ENCODE measurements around the gene HSP90AB1.

DNA sequence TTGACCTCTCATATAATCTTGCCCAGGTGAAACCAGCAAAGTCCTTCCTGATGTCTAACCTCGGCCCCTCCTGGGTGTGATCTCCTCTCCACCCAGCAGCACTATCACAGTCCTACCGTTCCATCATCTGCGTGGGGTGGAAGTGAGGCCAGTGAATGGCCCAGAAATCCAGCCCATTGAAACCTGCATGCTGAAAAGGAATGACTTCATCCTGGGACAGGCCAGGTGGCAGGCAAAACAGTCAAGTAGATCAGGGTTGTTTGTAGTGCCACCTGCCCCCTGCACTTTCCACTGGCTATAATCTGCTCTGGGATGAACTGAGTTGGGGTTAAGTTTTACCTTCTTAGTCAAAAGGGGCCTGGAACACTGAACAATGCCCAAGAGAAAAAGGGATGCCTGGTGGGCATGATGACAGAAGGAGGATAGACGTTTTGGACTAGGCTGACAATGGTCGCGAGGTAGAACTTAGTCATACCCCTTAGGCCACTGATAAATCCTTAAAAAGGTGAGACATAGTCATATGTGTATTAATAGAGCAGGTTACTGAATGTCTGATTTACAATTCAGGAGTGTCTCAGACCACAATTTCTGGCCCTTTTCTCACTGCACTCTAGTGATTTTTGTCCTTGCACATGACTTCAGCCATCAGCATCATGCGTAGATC lies 8.1 kb upstream of the HSP90AB1 start:
- TF ChIP-seq, protein P1, sequence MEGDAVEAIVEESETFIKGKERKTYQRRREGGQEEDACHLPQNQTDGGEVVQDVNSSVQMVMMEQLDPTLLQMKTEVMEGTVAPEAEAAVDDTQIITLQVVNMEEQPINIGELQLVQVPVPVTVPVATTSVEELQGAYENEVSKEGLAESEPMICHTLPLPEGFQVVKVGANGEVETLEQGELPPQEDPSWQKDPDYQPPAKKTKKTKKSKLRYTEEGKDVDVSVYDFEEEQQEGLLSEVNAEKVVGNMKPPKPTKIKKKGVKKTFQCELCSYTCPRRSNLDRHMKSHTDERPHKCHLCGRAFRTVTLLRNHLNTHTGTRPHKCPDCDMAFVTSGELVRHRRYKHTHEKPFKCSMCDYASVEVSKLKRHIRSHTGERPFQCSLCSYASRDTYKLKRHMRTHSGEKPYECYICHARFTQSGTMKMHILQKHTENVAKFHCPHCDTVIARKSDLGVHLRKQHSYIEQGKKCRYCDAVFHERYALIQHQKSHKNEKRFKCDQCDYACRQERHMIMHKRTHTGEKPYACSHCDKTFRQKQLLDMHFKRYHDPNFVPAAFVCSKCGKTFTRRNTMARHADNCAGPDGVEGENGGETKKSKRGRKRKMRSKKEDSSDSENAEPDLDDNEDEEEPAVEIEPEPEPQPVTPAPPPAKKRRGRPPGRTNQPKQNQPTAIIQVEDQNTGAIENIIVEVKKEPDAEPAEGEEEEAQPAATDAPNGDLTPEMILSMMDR (IDR thresholded peaks at IDR 0.05; ENCODE audit: poor library complexity, severe bottlenecking), result no peak
- TF ChIP-seq EZH2 (IDR thresholded peaks at IDR 0.05; ENCODE audit: borderline replicate concordance, insufficient read depth, low read length, poor library complexity, severe bottlenecking) (no peak), EP300 (conservative IDR thresholded peaks at IDR 0.05; ENCODE audit: poor library complexity, severe bottlenecking) (no peak), POLR2AphosphoS5 (IDR thresholded peaks at IDR 0.05) (no peak), RAD21 (conservative IDR thresholded peaks at IDR 0.05) (no peak), SMC3 (conservative IDR thresholded peaks at IDR 0.05; ENCODE audit: poor library complexity) (no peak), TAF1 (IDR thresholded peaks at IDR 0.05; ENCODE audit: low read depth) (no peak), MXI1 (conservative IDR thresholded peaks at IDR 0.05; ENCODE audit: poor library complexity, severe bottlenecking) (no peak)
- TF ChIP-seq, protein P2, sequence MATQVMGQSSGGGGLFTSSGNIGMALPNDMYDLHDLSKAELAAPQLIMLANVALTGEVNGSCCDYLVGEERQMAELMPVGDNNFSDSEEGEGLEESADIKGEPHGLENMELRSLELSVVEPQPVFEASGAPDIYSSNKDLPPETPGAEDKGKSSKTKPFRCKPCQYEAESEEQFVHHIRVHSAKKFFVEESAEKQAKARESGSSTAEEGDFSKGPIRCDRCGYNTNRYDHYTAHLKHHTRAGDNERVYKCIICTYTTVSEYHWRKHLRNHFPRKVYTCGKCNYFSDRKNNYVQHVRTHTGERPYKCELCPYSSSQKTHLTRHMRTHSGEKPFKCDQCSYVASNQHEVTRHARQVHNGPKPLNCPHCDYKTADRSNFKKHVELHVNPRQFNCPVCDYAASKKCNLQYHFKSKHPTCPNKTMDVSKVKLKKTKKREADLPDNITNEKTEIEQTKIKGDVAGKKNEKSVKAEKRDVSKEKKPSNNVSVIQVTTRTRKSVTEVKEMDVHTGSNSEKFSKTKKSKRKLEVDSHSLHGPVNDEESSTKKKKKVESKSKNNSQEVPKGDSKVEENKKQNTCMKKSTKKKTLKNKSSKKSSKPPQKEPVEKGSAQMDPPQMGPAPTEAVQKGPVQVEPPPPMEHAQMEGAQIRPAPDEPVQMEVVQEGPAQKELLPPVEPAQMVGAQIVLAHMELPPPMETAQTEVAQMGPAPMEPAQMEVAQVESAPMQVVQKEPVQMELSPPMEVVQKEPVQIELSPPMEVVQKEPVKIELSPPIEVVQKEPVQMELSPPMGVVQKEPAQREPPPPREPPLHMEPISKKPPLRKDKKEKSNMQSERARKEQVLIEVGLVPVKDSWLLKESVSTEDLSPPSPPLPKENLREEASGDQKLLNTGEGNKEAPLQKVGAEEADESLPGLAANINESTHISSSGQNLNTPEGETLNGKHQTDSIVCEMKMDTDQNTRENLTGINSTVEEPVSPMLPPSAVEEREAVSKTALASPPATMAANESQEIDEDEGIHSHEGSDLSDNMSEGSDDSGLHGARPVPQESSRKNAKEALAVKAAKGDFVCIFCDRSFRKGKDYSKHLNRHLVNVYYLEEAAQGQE (IDR thresholded peaks at IDR 0.05; ENCODE audit: borderline replicate concordance), result no peak

Measured in neural cell (in vitro differentiated cells).